ENCODE measurements around the gene KLHDC7B.

- TF ChIP-seq CTCF (IDR thresholded peaks at IDR 0.05) (no peak; the same call in 1 of the 2 replicates), REST (IDR thresholded peaks at IDR 0.05; ENCODE audit: insufficient read depth in 1 of 2, low read depth in 2 of 2, low read length in 1 of 2) (no peak), SIN3A (IDR thresholded peaks at IDR 0.05; ENCODE audit: borderline replicate concordance, insufficient read depth, low read depth, low read length) (no peak), POLR2AphosphoS5 (IDR thresholded peaks at IDR 0.05; ENCODE audit: low read depth, low read length) (no peak)
Observed at GRCh38 chr22:50503475-50504145, 42.1 kb upstream of the KLHDC7B start.

Data from Panc1 (cell line).